ENCODE results near the gene ABLIM1. TPM values are rescaled to one million over a fixed set of nuclear protein-coding genes. Genes with fewer than 3 reads are reported as not detected.
A peak's percentile ranks its signal among the peaks of the same experiment; 100 is the strongest.

ABLIM1 gene
- total and polyA plus RNA-seq, 2 donors (not counting 1 experiment from before 2014, with no cell fraction given): 5.3 to 13.6 TPM

DNA sequence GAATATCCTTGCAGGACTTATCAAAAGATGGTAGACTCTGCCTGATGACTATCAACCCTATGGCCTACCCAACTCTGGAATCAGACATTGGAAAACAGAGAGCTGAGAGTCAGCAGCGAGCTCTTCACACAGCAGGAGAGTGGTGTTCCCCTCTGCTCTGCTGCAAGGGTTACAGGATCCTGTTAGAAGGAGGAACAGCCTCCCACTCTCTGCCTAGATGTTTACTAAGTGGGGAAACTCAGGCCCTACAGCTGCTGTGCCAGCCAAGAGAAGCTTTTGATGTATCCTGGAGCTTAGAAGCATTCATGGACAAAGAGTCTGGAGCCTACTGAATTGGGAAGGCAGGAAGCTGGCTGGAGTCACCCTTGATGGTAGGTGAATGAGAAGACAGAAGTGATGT, 104.6 kb downstream of the ABLIM1 start:
- no peak for TF ChIP-seq EZH2 (IDR thresholded peaks at IDR 0.05; ENCODE audit: low read length, missing control alignments)
- TF ChIP-seq, protein P1, sequence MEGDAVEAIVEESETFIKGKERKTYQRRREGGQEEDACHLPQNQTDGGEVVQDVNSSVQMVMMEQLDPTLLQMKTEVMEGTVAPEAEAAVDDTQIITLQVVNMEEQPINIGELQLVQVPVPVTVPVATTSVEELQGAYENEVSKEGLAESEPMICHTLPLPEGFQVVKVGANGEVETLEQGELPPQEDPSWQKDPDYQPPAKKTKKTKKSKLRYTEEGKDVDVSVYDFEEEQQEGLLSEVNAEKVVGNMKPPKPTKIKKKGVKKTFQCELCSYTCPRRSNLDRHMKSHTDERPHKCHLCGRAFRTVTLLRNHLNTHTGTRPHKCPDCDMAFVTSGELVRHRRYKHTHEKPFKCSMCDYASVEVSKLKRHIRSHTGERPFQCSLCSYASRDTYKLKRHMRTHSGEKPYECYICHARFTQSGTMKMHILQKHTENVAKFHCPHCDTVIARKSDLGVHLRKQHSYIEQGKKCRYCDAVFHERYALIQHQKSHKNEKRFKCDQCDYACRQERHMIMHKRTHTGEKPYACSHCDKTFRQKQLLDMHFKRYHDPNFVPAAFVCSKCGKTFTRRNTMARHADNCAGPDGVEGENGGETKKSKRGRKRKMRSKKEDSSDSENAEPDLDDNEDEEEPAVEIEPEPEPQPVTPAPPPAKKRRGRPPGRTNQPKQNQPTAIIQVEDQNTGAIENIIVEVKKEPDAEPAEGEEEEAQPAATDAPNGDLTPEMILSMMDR (conservative IDR thresholded peaks at IDR 0.05 in 1 of 2, IDR thresholded peaks at IDR 0.05 in 1 of 2; ENCODE audit: low read depth in 1 of 2, low read length in 2 of 2): no peak
- Histone ChIP-seq H2AFZ (ENCODE audit: low read length) (no peak overlapping the region), H3K9ac (ENCODE audit: insufficient read depth, low read length) (no peak overlapping the region), H3K4me1 (ENCODE audit: control insufficient read depth, extremely low read depth, insufficient read depth, low read length) (peaks cover 4% of the 10 kb centered on the region), H3K4me2 (ENCODE audit: extremely low read depth, insufficient read depth, low read length) (no peak overlapping the region), H3K79me2 (ENCODE audit: control insufficient read depth, insufficient read depth, low read length) (no peaks in the 10 kb centered on the region), H3K27me3 (ENCODE audit: control insufficient read depth, insufficient read depth, low read length) (peaks cover 2% of the 10 kb centered on the region), H3K9me3 (ENCODE audit: control insufficient read depth, insufficient read depth, low read depth, low read length) (no peaks in the 10 kb centered on the region), H4K20me1 (ENCODE audit: control insufficient read depth, extremely low read depth, insufficient read depth, low read length) (no peaks in the 10 kb centered on the region), H3K27ac (ENCODE audit: insufficient read depth, low read length) (no peak overlapping the region), H3K36me3 (ENCODE audit: control insufficient read depth, insufficient read depth, low read length) (no peaks in the 10 kb centered on the region), H3K4me3 (replicated peaks in 1 of 4; ENCODE audit: control extremely low read depth in 1 of 4, insufficient read depth in 1 of 4, low read depth in 3 of 4, low read length in 4 of 4) (no peak overlapping the region)
- DNase-seq (ENCODE audit: low read depth in 2 of 2): no peak

DNA sequence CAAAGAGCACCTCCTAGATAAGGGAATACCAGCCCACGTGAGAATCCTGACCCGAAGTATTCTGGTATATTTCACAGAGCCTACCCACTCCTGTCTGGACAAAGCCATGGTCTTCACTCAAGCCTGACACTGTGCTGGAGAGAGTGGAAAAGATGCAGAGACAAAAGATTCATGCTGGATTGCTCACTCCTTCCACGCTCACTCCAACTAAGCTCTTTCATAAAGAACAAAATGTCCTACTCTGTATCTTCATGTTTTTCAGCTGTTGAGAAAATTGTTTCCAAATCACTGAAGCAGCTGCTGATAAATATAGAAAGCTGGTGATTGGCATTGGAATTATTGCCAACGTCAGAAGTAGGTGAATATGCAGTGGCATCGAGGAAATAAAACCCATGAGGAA, 106.0 kb downstream of the ABLIM1 start:
- DNase-seq (ENCODE audit: low read depth in 2 of 2): no peak
- H3K79me2 ChIP-seq (ENCODE audit: control insufficient read depth, insufficient read depth, low read length): no peaks in the 10 kb centered on the region
- no peak overlapping the region for H3K4me2 ChIP-seq (ENCODE audit: extremely low read depth, insufficient read depth, low read length)
- H3K9me3 ChIP-seq (ENCODE audit: control insufficient read depth, insufficient read depth, low read depth, low read length): no peaks in the 10 kb centered on the region
- TF ChIP-seq, protein P1 (conservative IDR thresholded peaks at IDR 0.05 in 1 of 2, IDR thresholded peaks at IDR 0.05 in 1 of 2; ENCODE audit: low read depth in 1 of 2, low read length in 2 of 2): no peak
- TF ChIP-seq EZH2 (IDR thresholded peaks at IDR 0.05; ENCODE audit: low read length, missing control alignments): no peak
- peaks cover 2% of the 10 kb centered on the region for H3K27me3 ChIP-seq (ENCODE audit: control insufficient read depth, insufficient read depth, low read length)
- no peaks in the 10 kb centered on the region for H3K36me3 ChIP-seq (ENCODE audit: control insufficient read depth, insufficient read depth, low read length)
- no peak overlapping the region for H2AFZ ChIP-seq (ENCODE audit: low read length)
- H3K9ac ChIP-seq (ENCODE audit: insufficient read depth, low read length): no peak overlapping the region
- peaks cover 4% of the 10 kb centered on the region for H3K4me1 ChIP-seq (ENCODE audit: control insufficient read depth, extremely low read depth, insufficient read depth, low read length)
- H4K20me1 ChIP-seq (ENCODE audit: control insufficient read depth, extremely low read depth, insufficient read depth, low read length): no peaks in the 10 kb centered on the region
- no peak overlapping the region for H3K27ac ChIP-seq (ENCODE audit: insufficient read depth, low read length)
- H3K4me3 ChIP-seq (replicated peaks in 1 of 4; ENCODE audit: control extremely low read depth in 1 of 4, insufficient read depth in 1 of 4, low read depth in 3 of 4, low read length in 4 of 4): no peak overlapping the region

DNA sequence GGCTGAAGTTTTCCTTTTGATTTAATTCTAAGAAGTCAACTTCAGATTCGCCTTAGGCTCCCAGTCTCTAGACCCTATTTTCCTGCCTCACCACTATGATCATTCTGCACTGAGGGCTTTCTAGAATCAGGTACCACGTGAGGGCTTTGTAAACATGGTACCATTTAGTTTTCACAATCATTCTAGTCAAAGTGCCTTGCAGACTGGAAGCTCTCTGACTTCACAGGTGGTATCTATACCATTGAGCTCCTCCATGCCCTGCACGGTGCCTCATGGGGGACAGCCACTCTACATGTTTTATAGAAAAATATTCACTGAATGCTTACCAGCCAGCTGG, 106.5 kb downstream of the ABLIM1 start:
- TF ChIP-seq, protein P1 (conservative IDR thresholded peaks at IDR 0.05 in 1 of 2, IDR thresholded peaks at IDR 0.05 in 1 of 2; ENCODE audit: low read depth in 1 of 2, low read length in 2 of 2): no peak
- TF ChIP-seq EZH2 (IDR thresholded peaks at IDR 0.05; ENCODE audit: low read length, missing control alignments): no peak
- Histone ChIP-seq H3K36me3 (ENCODE audit: control insufficient read depth, insufficient read depth, low read length) (no peaks in the 10 kb centered on the region), H3K9ac (ENCODE audit: insufficient read depth, low read length) (no peak overlapping the region), H3K27ac (ENCODE audit: insufficient read depth, low read length) (no peak overlapping the region), H4K20me1 (ENCODE audit: control insufficient read depth, extremely low read depth, insufficient read depth, low read length) (no peaks in the 10 kb centered on the region), H3K4me3 (replicated peaks in 1 of 4; ENCODE audit: control extremely low read depth in 1 of 4, insufficient read depth in 1 of 4, low read depth in 3 of 4, low read length in 4 of 4) (no peak overlapping the region), H3K4me2 (ENCODE audit: extremely low read depth, insufficient read depth, low read length) (peak overlapping the region; percentile 78), H3K9me3 (ENCODE audit: control insufficient read depth, insufficient read depth, low read depth, low read length) (no peaks in the 10 kb centered on the region), H2AFZ (ENCODE audit: low read length) (no peak overlapping the region), H3K4me1 (ENCODE audit: control insufficient read depth, extremely low read depth, insufficient read depth, low read length) (peaks cover 4% of the 10 kb centered on the region), H3K79me2 (ENCODE audit: control insufficient read depth, insufficient read depth, low read length) (no peaks in the 10 kb centered on the region), H3K27me3 (ENCODE audit: control insufficient read depth, insufficient read depth, low read length) (peaks cover 2% of the 10 kb centered on the region)
- DNase-seq (ENCODE audit: low read depth in 2 of 2): no peak

All from fibroblast of lung (primary cell).